Smooth muscle cell (in vitro differentiated cells): ENCODE data around the gene SRMS. TPM values are rescaled to one million over a fixed set of nuclear protein-coding genes. Genes with fewer than 3 reads are reported as not detected.

Experiments used
- DNase-seq: peaks from one replicate; lab custom pipeline; 2025; ENCODE audit not compliant: unreplicated experiment; lab: John Stamatoyannopoulos, UW
- H2AFZ ChIP-seq: fragments of 200-600 bp; sonication (generic); 2 replicates; pipeline ENCODE4 v1.6.0; 2016; ENCODE audit warnings: antibody characterized with exemption, low read depth, mild to moderate bottlenecking
- H3F3A ChIP-seq: fragments of 200-600 bp; sonication (generic); 2 replicates; pipeline ENCODE4 v1.6.0; 2017; ENCODE audit warnings: antibody characterized with exemption, low read depth
- H3K27ac ChIP-seq: fragments of 200-600 bp; sonication (generic); 2 replicates; pipeline ENCODE4 v1.5.1; 2016; ENCODE audit warnings: low read depth, mild to moderate bottlenecking
- H3K27me3 ChIP-seq: fragments of 200-600 bp; sonication (generic); 2 replicates; pipeline ENCODE4 v1.6.1; 2016; ENCODE audit warnings: low read depth, mild to moderate bottlenecking
- H3K36me3 ChIP-seq: fragments of 200-600 bp; sonication (generic); 2 replicates; pipeline ENCODE4 v1.5.1; 2016; ENCODE audit warnings: low read depth
- H3K4me1 ChIP-seq: fragments of 200-600 bp; sonication (generic); 2 replicates; pipeline ENCODE4 v1.5.1; 2016; ENCODE audit warnings: low read depth
- H3K4me2 ChIP-seq: fragments of 200-600 bp; sonication (generic); 2 replicates; pipeline ENCODE4 v1.6.0; 2016; ENCODE audit warnings: mild to moderate bottlenecking
- H3K4me3 ChIP-seq: fragments of 200-600 bp; sonication (generic); 2 replicates; pipeline ENCODE4 v1.5.1; 2016; ENCODE audit warnings: mild to moderate bottlenecking
- H3K79me2 ChIP-seq: fragments of 200-600 bp; sonication (generic); 2 replicates; pipeline ENCODE4 v1.6.0; 2016; ENCODE audit warnings: low read depth, mild to moderate bottlenecking
- H3K9ac ChIP-seq: fragments of 200-600 bp; sonication (generic); 2 replicates; pipeline ENCODE4 v1.6.0; 2016; ENCODE audit warnings: low read depth
- H3K9me3 ChIP-seq: fragments of 200-600 bp; sonication (generic); replicated peaks from 2 replicates; pipeline ENCODE4 v1.5.1; 2016; ENCODE audit warnings: low read depth
- H4K20me1 ChIP-seq: fragments of 200-600 bp; sonication (generic); 2 replicates; pipeline ENCODE4 v1.6.0; 2016; ENCODE audit warnings: low read depth
- WGBS: methylation state at CpG from one replicate; pipeline ENCODE4 v1.1.7; 2016; ENCODE audit warnings: low lambda C conversion rate; 5-methylcytosine and 5-hydroxymethylcytosine counted together
- polyA plus RNA-seq: library from polyadenylated mRNA; unstranded; fragments of >200 nt; fragmentation: Nextera tagmentation; extraction: Ambion mirVana; gene quantifications from 2 replicates; pipeline ENCODE4 v1.2.1, GENCODE V29; 2016
- total RNA-seq: library from RNA; depleted of rRNA; stranded (reverse); fragments of >200 nt; gene quantifications from 2 replicates; pipeline ENCODE4 v1.2.3, GENCODE V29; 2014
- TF ChIP-seq, protein P1 (sequence below): fragments of 200-600 bp; sonication (generic); IDR thresholded peaks from 2 replicates; pipeline ENCODE4 v1.5.1; 2017; ENCODE audit warnings: borderline replicate concordance, mild to moderate bottlenecking, antibody characterized with exemption; ENCODE audit not compliant: insufficient read depth, poor library complexity, severe bottlenecking

SRMS gene
- total and polyA plus RNA-seq, 2 experiments from 2014 or later = not detected

DNA sequence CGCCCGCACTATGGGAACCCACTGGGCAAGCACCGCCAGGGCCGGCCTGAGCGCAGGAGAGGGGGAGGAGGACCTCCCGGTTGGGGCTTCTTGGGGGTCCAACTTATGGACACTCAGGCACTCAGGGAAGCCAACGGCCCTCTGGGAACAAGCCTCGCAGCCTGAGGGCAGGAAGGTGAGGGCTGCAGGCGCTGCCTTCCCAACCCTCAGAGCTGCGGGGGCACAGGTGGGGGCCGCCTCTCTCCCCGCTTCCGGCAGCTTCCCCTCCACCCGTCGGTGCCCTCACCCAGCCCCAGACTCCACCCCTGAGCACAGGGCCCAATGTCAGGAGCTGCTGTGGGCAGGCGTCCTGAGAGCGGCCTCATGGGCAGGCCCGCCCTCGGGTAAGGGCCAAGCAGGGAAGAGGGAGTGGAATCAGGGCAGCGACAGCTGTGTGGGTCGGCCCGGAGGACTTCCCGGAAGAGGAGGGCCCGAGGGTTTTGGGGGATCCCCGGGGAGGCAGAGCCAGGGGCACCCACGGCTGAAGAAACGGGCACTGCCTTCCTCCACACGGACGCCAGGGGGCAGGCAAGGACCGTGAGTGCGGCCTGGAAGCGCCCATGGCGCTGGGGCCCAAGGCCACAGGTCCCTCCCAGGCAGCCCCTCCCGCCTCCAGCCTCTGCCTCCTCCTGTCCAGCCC is 9.9 kb downstream of the SRMS start:
- DNase-seq = peak; percentile 88
- Histone ChIP-seq H4K20me1 (no peaks in the 10 kb centered on the region), H3K4me3 (peak overlapping the region; percentile 41), H3K9me3 (no peaks in the 10 kb centered on the region), H3K4me2 (peak overlapping the region; percentile 84), H3K9ac (no peak overlapping the region), H2AFZ (peak overlapping the region; percentile 33), H3K27ac (no peak overlapping the region), H3K79me2 (no peaks in the 10 kb centered on the region), H3K36me3 (no peaks in the 10 kb centered on the region), H3K4me1 (peaks cover 3% of the 10 kb centered on the region), H3K27me3 (no peaks in the 10 kb centered on the region), H3F3A (no peaks in the 10 kb centered on the region)
- TF ChIP-seq, protein P1, sequence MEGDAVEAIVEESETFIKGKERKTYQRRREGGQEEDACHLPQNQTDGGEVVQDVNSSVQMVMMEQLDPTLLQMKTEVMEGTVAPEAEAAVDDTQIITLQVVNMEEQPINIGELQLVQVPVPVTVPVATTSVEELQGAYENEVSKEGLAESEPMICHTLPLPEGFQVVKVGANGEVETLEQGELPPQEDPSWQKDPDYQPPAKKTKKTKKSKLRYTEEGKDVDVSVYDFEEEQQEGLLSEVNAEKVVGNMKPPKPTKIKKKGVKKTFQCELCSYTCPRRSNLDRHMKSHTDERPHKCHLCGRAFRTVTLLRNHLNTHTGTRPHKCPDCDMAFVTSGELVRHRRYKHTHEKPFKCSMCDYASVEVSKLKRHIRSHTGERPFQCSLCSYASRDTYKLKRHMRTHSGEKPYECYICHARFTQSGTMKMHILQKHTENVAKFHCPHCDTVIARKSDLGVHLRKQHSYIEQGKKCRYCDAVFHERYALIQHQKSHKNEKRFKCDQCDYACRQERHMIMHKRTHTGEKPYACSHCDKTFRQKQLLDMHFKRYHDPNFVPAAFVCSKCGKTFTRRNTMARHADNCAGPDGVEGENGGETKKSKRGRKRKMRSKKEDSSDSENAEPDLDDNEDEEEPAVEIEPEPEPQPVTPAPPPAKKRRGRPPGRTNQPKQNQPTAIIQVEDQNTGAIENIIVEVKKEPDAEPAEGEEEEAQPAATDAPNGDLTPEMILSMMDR = peak; percentile 83
- 27% methylated on average over 29 of the region's 34 CpGs for WGBS

DNA sequence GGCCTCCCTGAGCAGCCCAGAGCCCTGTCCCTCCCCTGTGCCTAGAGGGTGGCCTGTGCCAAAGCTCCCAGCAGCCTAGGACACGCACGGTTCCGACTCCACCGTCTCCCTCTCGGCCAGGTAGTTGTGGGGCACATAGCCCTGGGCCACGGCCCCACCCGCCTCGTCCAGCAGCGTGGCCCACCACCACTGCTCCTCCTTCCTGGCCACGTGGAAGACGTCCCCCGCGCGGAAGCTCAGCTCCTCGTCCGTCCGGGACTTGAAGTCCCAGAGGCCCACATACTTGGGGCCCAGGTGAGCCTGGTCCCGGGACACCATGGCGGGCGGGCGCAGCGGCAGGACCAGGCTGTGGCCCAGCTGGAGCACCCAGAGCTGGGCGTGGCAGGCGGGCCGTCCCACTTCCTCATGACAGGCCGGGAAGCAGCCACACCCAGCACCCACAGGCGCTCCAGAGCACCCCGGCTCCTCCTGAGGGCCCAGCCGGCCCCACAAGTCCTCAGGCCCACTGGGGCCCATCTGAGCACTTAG is 10.5 kb downstream of the SRMS start, which contains the start of gene PTK6:
Gene PTK6, minus strand, starts transcription at position 380 of the 528 bp plus-strand sequence. Its CDS starts 62 bp downstream, at position 318.
- Histone ChIP-seq H3K27ac (no peak within 1 kb of the TSS), H3K4me3 (peak within 1 kb of the TSS; percentile 41)

DNA sequence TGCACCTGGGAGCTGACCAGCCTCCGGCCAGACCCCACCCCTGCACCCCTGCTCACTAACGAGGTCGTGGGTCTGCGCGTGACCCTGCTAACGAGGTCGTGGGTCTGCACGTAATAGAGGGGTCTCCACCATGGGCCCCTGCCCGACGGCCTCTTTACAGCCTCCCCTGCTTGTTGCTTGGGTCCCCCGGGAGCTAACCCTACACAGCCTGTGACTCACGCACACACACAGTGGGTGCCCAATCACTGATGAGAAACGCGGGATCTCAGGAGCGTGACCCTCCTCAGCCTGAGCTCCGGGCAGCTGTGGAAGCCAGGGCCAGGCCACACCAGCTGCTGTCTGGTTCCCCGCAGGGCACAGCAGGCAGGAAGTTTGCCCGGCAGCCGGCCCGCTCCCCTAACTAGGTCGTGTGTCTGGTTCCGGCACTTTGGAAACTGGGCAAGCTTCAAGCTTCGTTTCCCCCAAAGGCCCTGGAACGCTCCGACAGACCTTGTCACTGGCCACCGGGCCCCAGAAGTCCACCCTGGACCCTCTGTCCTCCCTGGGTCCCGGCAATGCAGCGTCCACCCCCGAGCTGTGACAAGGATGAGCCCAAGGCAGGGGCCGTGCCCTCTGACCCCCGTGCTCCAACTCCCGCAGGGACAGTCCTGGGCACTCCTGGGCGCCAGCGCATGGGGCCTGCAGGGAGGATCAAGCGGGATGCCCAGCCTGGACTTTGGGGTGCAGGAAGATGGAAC is 11.1 kb downstream of the SRMS start:
- Histone ChIP-seq H3K79me2 (no peaks in the 10 kb centered on the region), H3K9ac (no peak overlapping the region), H3K27ac (no peak overlapping the region), H3K27me3 (no peaks in the 10 kb centered on the region), H3K36me3 (no peaks in the 10 kb centered on the region), H3K4me1 (peaks cover 3% of the 10 kb centered on the region), H2AFZ (no peak overlapping the region), H3K4me3 (no peak overlapping the region), H3K4me2 (no peak overlapping the region), H3K9me3 (no peaks in the 10 kb centered on the region), H3F3A (no peaks in the 10 kb centered on the region), H4K20me1 (no peaks in the 10 kb centered on the region)
- WGBS = 89% methylated on average over 35 of the region's 35 CpGs
- DNase-seq = no peak
- TF ChIP-seq, protein P1 = no peak

More for the DNA sequence above, 10.5 kb downstream of the SRMS start, which contains the start of gene PTK6:
- peak within 1 kb of the TSS; percentile 84 for H3K4me2 ChIP-seq
- H3K27me3 ChIP-seq = no peaks in the 10 kb centered on the region
- no peak for DNase-seq
- peak within 1 kb of the TSS; percentile 33 for H2AFZ ChIP-seq
- H3K36me3 ChIP-seq = no peaks in the 10 kb centered on the region
- no peaks in the 10 kb centered on the region for H4K20me1 ChIP-seq
- no peaks in the 10 kb centered on the region for H3K79me2 ChIP-seq
- H3K9ac ChIP-seq = no peak within 1 kb of the TSS
- WGBS = 92% methylated on average over 29 of the region's 29 CpGs
- H3K9me3 ChIP-seq = no peaks in the 10 kb centered on the region
- H3K4me1 ChIP-seq = peaks cover 3% of the 10 kb centered on the region
- H3F3A ChIP-seq = no peaks in the 10 kb centered on the region
- TF ChIP-seq, protein P1 = no peak
